Heart left ventricle (tissue), 16 donors: ENCODE data around the gene ARNT2. TPM values are rescaled to one million over a fixed set of nuclear protein-coding genes. Genes with fewer than 3 reads are reported as not detected.
A peak's percentile ranks its signal among the peaks of the same experiment; 100 is the strongest.

Experiments used
- ATAC-seq, 4 donors: fragments of 200-7000 bp; cut with Tn5 transposase; one replicate each; pipeline ENCODE4 v1.9.1; 2020 to 2022; ENCODE audit warnings: moderate library complexity in 4 of 4, mild to moderate bottlenecking in 3 of 4, moderate number of reproducible peaks in 1 of 4
- DNase-seq, 5 donors: peaks; one replicate each; pipeline ENCODE4 v3.0.0-alpha.2; 2020
- H3K27ac ChIP-seq, 12 donors: fragments of 200-600 bp; sonication (generic) in 4 of 12; one replicate each; pipeline versions ENCODE4 v1.5.0 to v1.8.0; 2016 to 2022; ENCODE audit warnings: mild to moderate bottlenecking in 2 of 12
- H3K27me3 ChIP-seq, 9 donors: fragments of 200-600 bp; sonication (generic) in 2 of 9; one replicate each; pipeline versions ENCODE4 v1.5.1 to v1.8.0; 2016 to 2022; ENCODE audit warnings: mild to moderate bottlenecking in 3 of 9
- H3K36me3 ChIP-seq, 9 donors: fragments of 200-600 bp; sonication (generic) in 2 of 9; one replicate each; pipeline versions ENCODE4 v1.5.0 to v1.8.0; 2018 to 2022; ENCODE audit warnings: mild to moderate bottlenecking in 2 of 9
- H3K4me1 ChIP-seq, 12 donors: fragments of 200-600 bp; sonication (generic) in 4 of 12; one replicate each; pipeline versions ENCODE4 v1.5.0 to v1.8.0; 2016 to 2022; ENCODE audit warnings: mild to moderate bottlenecking in 3 of 12
- H3K4me3 ChIP-seq, 12 donors: fragments of 200-600 bp; sonication (generic) in 4 of 12; one replicate each; pipeline versions ENCODE4 v1.5.0 to v1.8.0; 2017 to 2022; ENCODE audit warnings: mild to moderate bottlenecking in 9 of 12, moderate library complexity in 4 of 12
- H3K9me3 ChIP-seq, 12 donors: fragments of 200-600 bp; sonication (generic) in 4 of 12; one replicate each; pipeline versions ENCODE4 v1.5.0 to v1.8.0; 2016 to 2022; ENCODE audit warnings: mild to moderate bottlenecking in 1 of 12
- CTCF ChIP-seq, 12 donors: fragments of 200-600 bp; sonication (generic) in 4 of 12; IDR thresholded peaks; one replicate each; pipeline versions ENCODE4 v1.5.0 to v1.8.0; 2018 to 2022; ENCODE audit warnings: antibody characterized with exemption in 12 of 12, mild to moderate bottlenecking in 5 of 12
- POLR2A ChIP-seq, 2 donors: fragments of 450-650 bp; IDR thresholded peaks; one replicate each; pipeline ENCODE4 v1.6.1; 2017; ENCODE audit warnings: antibody characterized with exemption in 2 of 2, mild to moderate bottlenecking in 2 of 2, moderate library complexity in 2 of 2
- WGBS, 4 donors: extraction: QIAGEN DNeasy Blood & Tissue Kit in 2 of 4; methylation state at CpG; one replicate each; pipeline versions ENCODE4 v1.1.5 to v1.1.7; 2013 to 2018; 5-methylcytosine and 5-hydroxymethylcytosine counted together
- intact Hi-C, 10 donors: fragments of 100-400 bp; cut with DNase I; formaldehyde crosslinking; loops; one replicate each; pipeline versions ENCODE4 v1.11.1 to v1.14.2; 2022
- polyA plus RNA-seq, 2 donors: library from polyadenylated mRNA; stranded (reverse); fragments of 200-250 nt; gene quantifications; one replicate each; pipeline ENCODE4 v1.2.3, GENCODE V29; 2013
- total RNA-seq, 9 donors: library from RNA; depleted of rRNA in 2 of 9; stranded (reverse); fragments of >200 nt in 2 of 9; fragmentation: NEBNext Ultra II Directional in 3 of 9; extraction: Animal tissue kit (Norgen Biotek cat#: 25700) in 3 of 9; gene quantifications; one replicate each; pipeline versions ENCODE4 v1.1.0 to v1.2.4, GENCODE V29; 2016 to 2023
- donor health status: ischemic (EF 13 %, LVEDD 7.1; RV severe dilation, severe dysfunction).
- donor health status: healthy with polysubstance abuse.
- donor health status: DM: no; HTN: yes; CAD: no.
- donor health status: DM: no; HTN: no; CAD: no.
- donor health status: ischemic (EF 25% LVEDD 6.9; RV normal size, moderate dysfunction).
- donor health status: ischemic (EF 25% LVEDD 5.7; RV mildly dilated, moderate dysfunction).
- donor health status: healthy.
- donor health status: DM: yes; HTN: yes; CAD: no.
- donor health status: ischemic (EF 35%, LVEDD 5.7; RV mildly dilated, moderate dysfunction).
- donor health status: nonischemic (EF 11% LVEDD 7.7; RV severe dilation, severe dysfunction).
- donor health status: DM: yes; HTN: yes; CAD: no.
- donor health status: PGD.
- donor health status: ischemic (EF 29% LVEDD 5.4; RV normal size, mild dysfunction).
- donor health status: nonischemic (EF 23%, LVEDD 6.1; RV moderate dilation, normal function).

The ARNT2 gene
- total and polyA plus RNA-seq, 11 donors, result 1.2 to 10.0 (median 3.9) TPM

- peak overlapping the region in 2 of 12 donors; percentile 13 to 24 for H3K27ac ChIP-seq
- WGBS, 4 donors, result 28 to 49% (median 35%) methylated on average over 3 of the region's 3 CpGs
- H3K27me3 ChIP-seq, result no peaks in the 10 kb centered on the region
- H3K4me1 ChIP-seq, result peaks cover 0 to 30% (median 8%) of the 10 kb centered on the region in 12 donors
- no peaks in the 10 kb centered on the region for H3K36me3 ChIP-seq
- no peak overlapping the region for H3K4me3 ChIP-seq
- ATAC-seq (no peak), DNase-seq (no peak)
- intact Hi-C loops, result no loop called here
- peaks cover 0 to 13% (median 0%) of the 10 kb centered on the region in 12 donors for H3K9me3 ChIP-seq
- TF ChIP-seq CTCF (IDR thresholded peaks at IDR 0.05) (no peak), POLR2A (IDR thresholded peaks at IDR 0.05) (no peak)
These were observed 127.2 kb downstream of the ARNT2 start for GRCh38 chr15:80531388-80531787.

- H3K27ac ChIP-seq, result peak overlapping the region in 2 of 12 donors; percentile 13 to 24
- 19 to 35% (median 27%) methylated on average over 7 of the region's 7 CpGs for WGBS, 4 donors
- H3K4me1 ChIP-seq, result peaks cover 0 to 26% (median 4%) of the 10 kb centered on the region in 12 donors
- no peaks in the 10 kb centered on the region for H3K27me3 ChIP-seq
- TF ChIP-seq POLR2A (IDR thresholded peaks at IDR 0.05) (no peak), CTCF (IDR thresholded peaks at IDR 0.05) (no peak)
- no peak for DNase-seq
- peaks cover 0 to 13% (median 0%) of the 10 kb centered on the region in 12 donors for H3K9me3 ChIP-seq
- H3K36me3 ChIP-seq, result no peaks in the 10 kb centered on the region
- H3K4me3 ChIP-seq, result no peak overlapping the region
- peak in 3 of 4 donors; percentile 29 to 53 (median 51) for ATAC-seq
- intact Hi-C loops, result no loop called here
These were observed 127.6 kb downstream of the ARNT2 start for GRCh38 chr15:80531796-80532195.

GRCh38 chr15:80533790-80534333 is 129.7 kb downstream of the ARNT2 start:
- TF ChIP-seq POLR2A (IDR thresholded peaks at IDR 0.05) (no peak), CTCF (IDR thresholded peaks at IDR 0.05) (no peak)
- WGBS, 4 donors, result 91 to 93% (median 91%) methylated on average over 4 of the region's 4 CpGs

DNA sequence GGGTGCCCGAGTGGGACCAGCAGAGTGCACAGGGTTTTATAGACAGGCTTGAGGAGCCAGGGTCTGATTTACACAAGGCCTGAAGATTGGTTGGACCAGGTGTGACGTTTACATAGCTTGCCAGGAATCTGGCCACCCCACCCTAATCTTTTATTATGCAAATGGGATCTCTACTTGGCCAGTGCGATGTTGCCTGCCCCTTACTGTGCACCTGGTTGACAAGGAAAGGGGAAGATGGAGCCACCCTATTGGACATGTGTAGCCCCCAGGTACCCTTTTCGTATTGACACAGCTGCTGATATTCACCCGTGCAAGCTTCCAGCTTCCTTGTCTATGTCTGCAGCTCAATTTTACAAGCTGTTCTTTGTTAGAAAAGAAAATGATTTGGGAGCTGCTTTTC is 132.0 kb downstream of the ARNT2 start:
- Histone ChIP-seq H3K36me3 (no peaks in the 10 kb centered on the region), H3K27me3 (no peaks in the 10 kb centered on the region), H3K4me1 (peaks cover 0 to 9% (median 0%) of the 10 kb centered on the region in 12 donors), H3K27ac (no peak overlapping the region), H3K4me3 (no peak overlapping the region), H3K9me3 (peaks cover 0 to 13% (median 0%) of the 10 kb centered on the region in 12 donors)
- TF ChIP-seq CTCF (IDR thresholded peaks at IDR 0.05), result no peak
- TF ChIP-seq POLR2A (IDR thresholded peaks at IDR 0.05), result no peak
- 75 to 82% (median 78%) methylated on average over 5 of the region's 5 CpGs for WGBS, 4 donors
- ATAC-seq, result no peak
- intact Hi-C loops, result no loop called here
- DNase-seq, result no peak

More at GRCh38 chr15:80533790-80534333, 129.7 kb downstream of the ARNT2 start:
- no peak overlapping the region for H3K4me3 ChIP-seq
- intact Hi-C loops, result no loop called here
- peaks cover 0 to 19% (median 0%) of the 10 kb centered on the region in 12 donors for H3K4me1 ChIP-seq
- ATAC-seq (no peak), DNase-seq (no peak)
- no peaks in the 10 kb centered on the region for H3K27me3 ChIP-seq
- H3K36me3 ChIP-seq, result no peaks in the 10 kb centered on the region
- H3K27ac ChIP-seq, result no peak overlapping the region
- H3K9me3 ChIP-seq, result peaks cover 0 to 13% (median 0%) of the 10 kb centered on the region in 12 donors
